ENCODE results near the gene RGS6. TPM values are rescaled to one million over a fixed set of nuclear protein-coding genes. Genes with fewer than 3 reads are reported as not detected.

Gene RGS6
- total and polyA plus RNA-seq, 2 of the 4 experiments (the other 2 are of a cell fraction) = not detected

GRCh38 chr14:72549854-72550253 lies 617.6 kb downstream of the RGS6 start:
- Histone ChIP-seq H3K23ac (ENCODE audit: low read depth, low read length) (no peak overlapping the region), H2BK20ac (ENCODE audit: low read depth, low read length) (no peak overlapping the region), H4K5ac (ENCODE audit: low read depth, low read length) (no peak overlapping the region), H3K4ac (ENCODE audit: low read depth, low read length) (no peak overlapping the region), H2BK120ac (ENCODE audit: low read depth, low read length) (no peak overlapping the region), H2AK5ac (ENCODE audit: low read depth, low read length) (no peak overlapping the region), H2AFZ (replicated peaks; ENCODE audit: low read length, poor library complexity) (no peak overlapping the region), H2BK5ac (ENCODE audit: low read depth, low read length, poor library complexity, severe bottlenecking) (no peak overlapping the region), H3K4me1 (ENCODE audit: control insufficient read depth, insufficient read depth, low read length) (peaks cover 2% of the 10 kb centered on the region; the same call in 1 of the 2 replicates), H4K8ac (ENCODE audit: low read depth in 2 of 2, low read length in 2 of 2) (no peak overlapping the region), H3K18ac (ENCODE audit: low read depth, low read length) (no peak overlapping the region), H2AK9ac (replicated peaks; ENCODE audit: low read depth, low read length, poor library complexity) (no peak overlapping the region), H2BK15ac (ENCODE audit: low read depth, low read length) (no peak overlapping the region), H3K27me3 (ENCODE audit: control insufficient read depth, insufficient read depth, low read length) (peaks cover 2% of the 10 kb centered on the region; the same call in 1 of the 2 replicates), H3K27ac (ENCODE audit: insufficient read depth, low read length) (no peak overlapping the region), H4K20me1 (ENCODE audit: insufficient read depth, low read length) (no peaks in the 10 kb centered on the region), H3K36me3 (ENCODE audit: control insufficient read depth, insufficient read depth, low read length) (no peaks in the 10 kb centered on the region), H3K14ac (replicated peaks; ENCODE audit: low read depth, low read length) (no peak overlapping the region), H3K4me2 (ENCODE audit: low read depth, low read length) (no peak overlapping the region), H3K79me1 (ENCODE audit: low read depth in 1 of 2, low read length in 2 of 2) (no peaks in the 10 kb centered on the region), H3K4me3 (ENCODE audit: insufficient read depth, low read depth, low read length) (no peak overlapping the region), H4K91ac (ENCODE audit: insufficient read depth, low read depth, low read length) (no peak overlapping the region), H3K9me3 (ENCODE audit: control insufficient read depth, insufficient read depth, low read length) (no peaks in the 10 kb centered on the region), H3K9me1 (ENCODE audit: insufficient read depth, low read length) (no peaks in the 10 kb centered on the region), H3K56ac (ENCODE audit: extremely low read depth, insufficient read depth, low read length) (no peak overlapping the region), H3K9ac (ENCODE audit: low read depth, low read length) (no peak overlapping the region)
- DNase-seq = no peak
- WGBS, 2 experiments (ENCODE audit: extremely low coverage in 2 of 2, insufficient read length in 1 of 2) = no CpG with 5 or more reads among the region's 6 CpGs
- in situ Hi-C loops (cut with MboI; ENCODE audit: low sequenced_read_pairs) (no loop called here), intact Hi-C loops (cut with micrococcal nuclease) (no loop called here), dilution Hi-C loops (cut with HindIII; ENCODE audit: low sequenced_read_pairs, unreplicated experiment) (no loop called here)
- ATAC-seq (ENCODE audit: low read depth) = no peak
- no TSS peak for BruUV-seq (replicated peaks)
- CTCF ChIA-PET = interaction anchor here (0.5 kb wide), 1 partner anchor 811 kb away, joined by 3 read pairs; no protein-coding TSS in a partner anchor
- TF ChIP-seq RFX5 (IDR thresholded peaks at IDR 0.05; ENCODE audit: low read depth, low read length) (no peak), ELK1 (IDR thresholded peaks at IDR 0.05; ENCODE audit: borderline replicate concordance, low read depth, low read length) (no peak), POLR2A (IDR thresholded peaks at IDR 0.05; ENCODE audit: low read depth, low read length) (no peak), FOS (IDR thresholded peaks at IDR 0.05; ENCODE audit: low read depth, low read length) (no peak), CTCF (conservative IDR thresholded peaks at IDR 0.05; ENCODE audit: low read depth, low read length) (no peak), MAFK (IDR thresholded peaks at IDR 0.05; ENCODE audit: low read depth, low read length) (no peak), USF2 (IDR thresholded peaks at IDR 0.05; ENCODE audit: low read depth, low read length) (no peak), RAD21 (IDR thresholded peaks at IDR 0.05; ENCODE audit: low read length) (no peak), SMC3 (IDR thresholded peaks at IDR 0.05; ENCODE audit: low read depth, low read length) (no peak), RCOR1 (IDR thresholded peaks at IDR 0.05; ENCODE audit: insufficient replicate concordance, low read length) (no peak), CEBPB (IDR thresholded peaks at IDR 0.05; ENCODE audit: low read depth, low read length) (no peak), BHLHE40 (IDR thresholded peaks at IDR 0.05; ENCODE audit: low read depth, low read length) (no peak), NFE2L2 (IDR thresholded peaks at IDR 0.05; ENCODE audit: low read depth, low read length) (no peak), CHD1 (IDR thresholded peaks at IDR 0.05; ENCODE audit: low read depth, low read length) (no peak), MAZ (IDR thresholded peaks at IDR 0.05; ENCODE audit: borderline replicate concordance, low read depth, low read length) (no peak), MXI1 (IDR thresholded peaks at IDR 0.05; ENCODE audit: borderline replicate concordance, low read depth, low read length) (no peak)
- POLR2A ChIA-PET (ENCODE audit: unreplicated experiment) = interaction anchor here (0.9 kb wide), 1 partner anchor 59 kb away, joined by 3 read pairs; no protein-coding TSS in a partner anchor
